Germinal center (tissue), 1 donor: Measurements from ENCODE around the gene ABCA9.
"Not testable (repeated sequence)": the region's sequence is repeated elsewhere in the genome, so short reads cannot be mapped to it uniquely, and the experiment has no call there.

Experiments used
- DNase-seq: peaks from one replicate; pipeline ENCODE4 v3.0.0; 2012; ENCODE audit warnings: mixed read lengths, low spot score

ABCA9 gene

GRCh38 chr17:68954146-68954896 is 106.4 kb downstream of the ABCA9 start:
- DNase-seq, result no peak

- DNase-seq, result no peak
These were observed 107.3 kb downstream of the ABCA9 start for GRCh38 chr17:68953340-68953997.

DNA sequence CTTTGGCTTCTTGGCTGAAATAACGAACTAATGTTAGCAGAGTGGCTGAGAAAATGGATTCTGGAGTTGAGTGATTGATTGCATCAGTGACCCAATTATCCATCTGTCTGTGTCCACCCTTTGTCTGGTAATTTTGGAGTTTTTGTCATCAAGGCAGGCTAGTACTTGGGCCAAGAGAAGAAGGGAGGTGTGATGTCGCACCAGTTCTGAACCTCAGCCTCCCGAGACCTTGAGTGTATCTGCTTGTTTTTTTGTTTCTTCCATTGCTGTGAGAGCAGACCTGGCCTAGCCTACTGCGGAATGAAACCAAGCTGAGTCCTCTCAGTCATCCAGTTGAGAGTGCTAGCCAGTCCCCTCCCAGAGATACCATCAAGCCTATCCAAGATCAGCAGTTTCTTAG is 110.0 kb downstream of the ABCA9 start:
- no peak for DNase-seq

GRCh38 chr17:68947868-68948267 is 112.9 kb downstream of the ABCA9 start:
- DNase-seq, result not testable (repeated sequence)

- DNase-seq, result no peak
These were observed 116.2 kb downstream of the ABCA9 start for GRCh38 chr17:68944435-68945035.

DNA sequence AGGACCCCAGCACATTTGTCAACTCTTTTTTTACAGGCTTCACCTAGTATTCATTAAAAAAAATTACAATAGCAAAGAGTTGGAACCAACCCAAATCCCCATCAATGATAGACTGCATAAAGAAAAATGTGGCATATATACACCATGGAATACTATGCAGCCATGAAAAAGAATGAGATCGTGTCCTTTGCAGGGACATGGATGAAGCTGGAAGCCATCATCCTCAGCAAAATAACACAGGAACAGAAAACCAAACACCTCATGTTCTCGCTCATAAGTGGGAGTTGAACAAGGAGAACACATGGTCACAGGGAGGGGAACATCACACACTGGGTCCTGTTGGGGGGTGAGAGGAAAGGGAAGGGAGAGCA is 116.9 kb downstream of the ABCA9 start:
- DNase-seq, result not testable (repeated sequence)

DNA sequence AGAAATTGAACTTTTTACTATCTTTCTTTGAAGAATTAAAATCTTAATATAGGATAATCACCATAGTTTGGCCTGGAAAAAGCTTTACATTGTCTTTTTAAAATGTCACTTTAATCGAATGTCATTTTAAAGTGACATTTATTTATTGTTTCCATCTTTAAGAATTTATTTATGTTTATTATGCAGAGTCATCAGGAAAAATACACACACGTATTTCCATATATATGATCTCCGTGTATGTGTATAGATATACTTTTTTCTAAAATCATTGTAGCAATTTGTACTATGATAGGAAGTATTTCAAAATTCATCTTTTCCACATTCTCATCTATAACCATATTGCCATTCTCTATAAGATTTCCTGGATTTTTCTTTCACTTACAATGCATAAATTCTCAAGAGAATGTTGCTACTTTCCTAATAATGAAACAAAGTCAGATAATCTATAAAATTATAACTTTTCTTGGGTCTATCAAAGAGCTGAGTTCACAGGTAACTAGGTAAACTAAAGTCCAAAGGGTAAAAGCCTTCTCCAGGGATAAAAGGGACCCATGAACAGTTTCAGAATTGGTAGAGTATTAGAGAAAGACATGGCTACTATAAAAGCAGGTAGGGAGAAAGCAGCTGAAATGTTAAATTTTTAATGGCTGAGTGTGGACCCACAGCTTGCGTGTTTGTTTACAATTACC is 117.5 kb downstream of the ABCA9 start:
- DNase-seq, result no peak

- DNase-seq, result no peak
These were observed 118.3 kb downstream of the ABCA9 start for GRCh38 chr17:68942389-68942788.

DNA sequence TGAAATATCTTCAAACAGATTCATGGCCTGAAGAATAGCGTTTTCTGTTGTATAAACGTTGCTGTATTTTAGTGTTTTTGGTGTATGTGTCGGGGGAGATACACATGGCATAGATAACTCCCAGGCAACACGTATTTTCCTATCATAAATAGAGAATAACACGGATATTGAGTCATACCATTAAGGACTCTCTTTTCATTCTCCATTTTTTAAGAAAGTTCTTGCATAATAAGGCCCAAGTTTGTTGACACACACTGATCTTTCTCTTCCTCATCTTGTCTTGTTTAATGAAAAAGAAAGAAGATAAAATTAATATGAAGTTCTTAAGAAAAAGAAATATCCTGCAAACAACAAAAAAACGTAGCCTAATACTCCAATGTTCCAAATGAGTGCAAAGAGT is 119.0 kb downstream of the ABCA9 start:
- no peak for DNase-seq

DNA sequence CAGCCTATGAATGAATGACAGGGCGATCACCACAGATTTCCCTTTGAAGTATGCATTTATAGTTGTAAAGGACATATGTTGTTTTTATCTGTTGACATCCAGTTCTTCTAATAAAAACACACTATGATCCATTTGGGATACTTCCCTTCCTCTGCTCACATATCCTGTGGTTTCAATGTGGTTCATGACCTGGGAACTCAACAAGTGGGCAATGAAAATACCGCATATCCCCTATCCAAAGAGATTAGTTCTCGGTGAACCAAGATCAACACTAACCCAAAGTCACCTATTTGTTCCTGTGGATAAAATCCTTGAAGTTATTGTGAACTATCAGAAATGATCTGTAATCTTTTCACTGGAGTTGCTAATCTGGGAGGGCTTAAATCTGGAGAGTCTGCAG is 121.5 kb downstream of the ABCA9 start:
- DNase-seq, result no peak

GRCh38 chr17:68937890-68938514 is 122.7 kb downstream of the ABCA9 start:
- no peak for DNase-seq

GRCh38 chr17:68927516-68927915 is 133.2 kb downstream of the ABCA9 start:
- no peak for DNase-seq

DNA sequence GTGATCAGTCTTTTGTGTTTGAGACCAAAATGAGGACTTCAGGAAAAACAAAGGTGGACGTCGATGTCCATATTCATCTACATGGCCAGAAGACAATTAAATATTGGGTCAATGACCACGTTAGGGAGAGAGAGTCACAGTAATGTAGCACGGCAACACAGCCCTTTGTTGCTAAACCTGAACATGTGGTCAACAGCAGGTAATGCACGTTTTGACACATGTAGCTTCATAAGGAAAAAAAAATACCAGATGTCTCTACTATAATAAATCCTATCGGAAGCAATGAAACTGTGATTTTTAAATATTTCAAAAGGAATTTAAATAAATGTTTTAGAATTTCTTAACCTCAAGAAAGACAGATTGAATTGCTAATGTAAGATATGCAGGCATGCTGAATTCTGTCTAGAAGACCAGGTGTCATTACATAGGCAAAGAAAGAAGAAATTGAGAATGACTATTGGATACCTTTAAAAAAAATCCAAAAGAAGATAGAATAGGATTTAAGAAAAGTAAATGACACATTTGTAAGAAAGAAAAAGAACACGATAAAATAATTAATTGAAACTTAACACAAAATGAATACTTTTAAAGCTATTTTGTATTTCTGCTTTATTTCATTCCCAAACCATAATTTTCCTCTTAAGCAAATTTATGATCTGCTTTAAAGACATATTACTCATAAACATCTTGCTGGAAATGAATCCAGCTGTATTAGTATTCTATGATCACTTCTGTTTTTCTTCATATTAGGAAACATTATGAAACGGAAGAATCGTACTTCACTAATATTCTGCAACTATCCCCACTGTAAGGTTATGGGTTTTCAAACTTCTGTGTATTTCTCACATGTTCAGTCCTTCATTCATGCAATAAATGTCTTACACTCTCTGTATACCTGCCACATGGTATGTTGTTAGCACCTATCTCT is 135.7 kb downstream of the ABCA9 start:
- DNase-seq, result no peak
